WTC11 (cell line): ENCODE results near the gene ILF3. TPM values are rescaled to one million over a fixed set of nuclear protein-coding genes. Genes with fewer than 3 reads are reported as not detected.

Experiments used
- CREB1 ChIP-seq: sonication (generic); formaldehyde crosslinking; IDR thresholded peaks from 2 replicates; pipeline ENCODE4 v1.8.0; 2023; ENCODE audit warnings: mild to moderate bottlenecking, missing genetic modification reagents
- EMX1 ChIP-seq: fragments of 250-450 bp; sonication (Bioruptor Pico); IDR thresholded peaks from 2 replicates; pipeline ENCODE4 v1.8.0; 2021; ENCODE audit warnings: mild to moderate bottlenecking
- ESRRA ChIP-seq: sonication (generic); formaldehyde crosslinking; IDR thresholded peaks from 2 replicates; pipeline ENCODE4 v1.8.1; 2022; ENCODE audit warnings: mild to moderate bottlenecking, missing genetic modification reagents, borderline replicate concordance
- FOXJ3 ChIP-seq: sonication (generic); formaldehyde crosslinking; IDR thresholded peaks from 2 replicates; pipeline ENCODE4 v1.9.0; 2021; ENCODE audit warnings: missing genetic modification reagents, mild to moderate bottlenecking, borderline replicate concordance
- FOXK1 ChIP-seq: sonication (generic); formaldehyde crosslinking; IDR thresholded peaks from 2 replicates; pipeline ENCODE4 v1.8.0; 2022; ENCODE audit warnings: mild to moderate bottlenecking, moderate library complexity, missing genetic modification reagents
- GTF2I ChIP-seq: fragments of 250-450 bp; sonication (Bioruptor Pico); conservative IDR thresholded peaks from 2 replicates; pipeline ENCODE4 v1.4.0; 2021; ENCODE audit warnings: mild to moderate bottlenecking
- HMGA2 ChIP-seq: fragments of 250-450 bp; sonication (Bioruptor Pico); IDR thresholded peaks from 2 replicates; pipeline ENCODE4 v1.4.0; 2021; ENCODE audit warnings: mild to moderate bottlenecking, moderate library complexity
- JUN ChIP-seq: sonication (generic); formaldehyde crosslinking; IDR thresholded peaks from 2 replicates; pipeline ENCODE4 v1.8.0; 2023; ENCODE audit warnings: mild to moderate bottlenecking, missing genetic modification reagents
- MXD4 ChIP-seq: fragments of 250-450 bp; sonication (Bioruptor Pico); IDR thresholded peaks from 2 replicates; pipeline ENCODE4 v1.8.0; 2021; ENCODE audit warnings: mild to moderate bottlenecking, moderate library complexity, borderline replicate concordance
- SP1 ChIP-seq: sonication (generic); formaldehyde crosslinking; conservative IDR thresholded peaks from 2 replicates; pipeline ENCODE4 v1.8.1; 2022; ENCODE audit warnings: missing genetic modification reagents
- TEAD4 ChIP-seq: sonication (generic); formaldehyde crosslinking; IDR thresholded peaks from 2 replicates; pipeline ENCODE4 v1.8.0; 2022; ENCODE audit warnings: mild to moderate bottlenecking, missing genetic modification reagents
- ZNF121 ChIP-seq: sonication (generic); formaldehyde crosslinking; IDR thresholded peaks from 2 replicates; pipeline ENCODE4 v1.8.0; 2023; ENCODE audit warnings: missing genetic modification reagents
- ZNF219 ChIP-seq: sonication (generic); formaldehyde crosslinking; IDR thresholded peaks from 2 replicates; pipeline ENCODE4 v1.8.0; 2023; ENCODE audit warnings: missing genetic modification reagents, mild to moderate bottlenecking, borderline replicate concordance
- ZNF232 ChIP-seq: sonication (generic); formaldehyde crosslinking; IDR thresholded peaks from 2 replicates; pipeline ENCODE4 v1.8.0; 2022; ENCODE audit warnings: mild to moderate bottlenecking, missing genetic modification reagents
- ZNF263 ChIP-seq: sonication (generic); formaldehyde crosslinking; IDR thresholded peaks from 2 replicates; pipeline ENCODE4 v1.8.1; 2022; ENCODE audit warnings: low read depth, mild to moderate bottlenecking, moderate library complexity, missing genetic modification reagents
- ZNF396 ChIP-seq: fragments of 250-450 bp; sonication (Bioruptor Pico); IDR thresholded peaks from 2 replicates; pipeline ENCODE4 v1.8.0; 2021; ENCODE audit warnings: mild to moderate bottlenecking, moderate library complexity, borderline replicate concordance
- ZNF423 ChIP-seq: fragments of 250-450 bp; sonication (Bioruptor Pico); IDR thresholded peaks from 2 replicates; pipeline ENCODE4 v2.1.2; 2022; ENCODE audit warnings: mild to moderate bottlenecking, moderate library complexity
- total RNA-seq: library from RNA; stranded (reverse); gene quantifications from 3 replicates; pipeline ENCODE4 v1.2.3, GENCODE V29; 2021
- TF ChIP-seq, protein P1 (sequence below): sonication (generic); formaldehyde crosslinking; IDR thresholded peaks from 2 replicates; pipeline ENCODE4 v1.8.1; 2022; ENCODE audit warnings: low read depth, mild to moderate bottlenecking, moderate library complexity, missing genetic modification reagents, borderline replicate concordance
- TF ChIP-seq, protein P2 (sequence below): sonication (generic); formaldehyde crosslinking; IDR thresholded peaks from 2 replicates; pipeline ENCODE4 v1.8.1; 2022; ENCODE audit warnings: missing genetic modification reagents, borderline replicate concordance
- TF ChIP-seq, protein P3 (sequence below): sonication (generic); formaldehyde crosslinking; conservative IDR thresholded peaks from 2 replicates; pipeline ENCODE4 v1.8.1; 2023; ENCODE audit warnings: mild to moderate bottlenecking, low read depth, missing genetic modification reagents, moderate library complexity
- TF ChIP-seq, protein P4 (sequence below): sonication (generic); formaldehyde crosslinking; IDR thresholded peaks from 2 replicates; pipeline ENCODE4 v1.8.0; 2023; ENCODE audit warnings: missing genetic modification reagents
- TF ChIP-seq, protein P5 (sequence below): sonication (generic); formaldehyde crosslinking; IDR thresholded peaks from 2 replicates; pipeline ENCODE4 v1.8.1; 2022; ENCODE audit warnings: mild to moderate bottlenecking, missing genetic modification reagents, moderate library complexity, borderline replicate concordance
- TF ChIP-seq, protein P6 (sequence below): sonication (generic); formaldehyde crosslinking; IDR thresholded peaks from 2 replicates; pipeline ENCODE4 v1.8.1; 2022; ENCODE audit warnings: mild to moderate bottlenecking, moderate library complexity, missing genetic modification reagents
- TF ChIP-seq, protein P7 (sequence below): sonication (generic); formaldehyde crosslinking; IDR thresholded peaks from 2 replicates; pipeline ENCODE4 v1.8.1; 2023; ENCODE audit warnings: mild to moderate bottlenecking, missing genetic modification reagents
- TF ChIP-seq, protein P8 (sequence below): sonication (generic); formaldehyde crosslinking; IDR thresholded peaks from 2 replicates; pipeline ENCODE4 v1.8.0; 2022; ENCODE audit warnings: mild to moderate bottlenecking, missing genetic modification reagents

ILF3 gene
- total RNA-seq, 1 experiment from 2014 or later: 659 TPM

DNA sequence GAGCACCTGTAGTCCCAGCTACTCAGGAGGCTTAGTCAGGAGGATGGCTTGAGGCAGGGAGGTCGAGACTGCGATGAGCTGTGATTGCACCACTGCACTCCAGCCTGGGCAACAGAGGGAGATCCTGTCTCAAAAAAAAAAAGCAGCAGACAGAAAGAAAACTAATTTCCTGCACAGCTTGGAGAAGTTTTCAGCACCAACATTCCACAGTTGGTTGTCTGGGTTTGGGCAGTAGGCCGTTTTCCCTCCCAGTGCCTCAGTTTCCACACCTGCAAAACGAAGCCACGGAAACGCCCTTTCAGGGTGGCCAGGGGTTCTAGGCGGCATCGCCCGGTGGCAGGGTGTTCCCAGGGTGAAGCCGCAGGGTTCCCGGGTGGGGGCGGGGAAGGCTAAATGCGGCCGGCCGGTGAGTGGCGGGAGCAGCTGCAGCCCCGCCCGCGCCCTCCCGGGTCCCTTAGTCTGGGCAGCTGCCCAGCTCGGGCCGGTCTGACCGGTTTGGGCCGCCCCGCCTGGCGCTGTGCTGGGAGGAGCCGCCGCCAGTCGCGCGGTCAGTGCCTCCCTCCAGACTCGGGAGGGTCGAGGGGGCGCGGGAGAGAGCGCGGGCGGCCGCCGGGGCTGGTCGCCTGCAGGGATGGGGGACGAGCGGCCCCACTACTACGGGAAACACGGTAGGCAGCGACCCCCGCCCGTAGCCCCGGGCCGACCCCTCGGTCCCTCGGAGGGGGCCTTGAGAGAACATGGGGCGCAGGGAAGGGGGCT, 29.0 kb upstream of the ILF3 start, which contains the start of gene SLC44A2 (continued):
- TF ChIP-seq, protein P1, sequence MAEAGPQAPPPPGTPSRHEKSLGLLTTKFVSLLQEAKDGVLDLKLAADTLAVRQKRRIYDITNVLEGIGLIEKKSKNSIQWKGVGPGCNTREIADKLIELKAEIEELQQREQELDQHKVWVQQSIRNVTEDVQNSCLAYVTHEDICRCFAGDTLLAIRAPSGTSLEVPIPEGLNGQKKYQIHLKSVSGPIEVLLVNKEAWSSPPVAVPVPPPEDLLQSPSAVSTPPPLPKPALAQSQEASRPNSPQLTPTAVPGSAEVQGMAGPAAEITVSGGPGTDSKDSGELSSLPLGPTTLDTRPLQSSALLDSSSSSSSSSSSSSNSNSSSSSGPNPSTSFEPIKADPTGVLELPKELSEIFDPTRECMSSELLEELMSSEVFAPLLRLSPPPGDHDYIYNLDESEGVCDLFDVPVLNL (CRISPR knock-in tag): peak; percentile 81
- TF ChIP-seq MXD4 (CRISPR knock-in tag) (no peak), ZNF232 (CRISPR knock-in tag) (peak; percentile 62; the same call in 1 of the 2 replicates), FOXJ3 (no peak), HMGA2 (CRISPR knock-in tag) (no peak), ZNF219 (CRISPR knock-in tag) (no peak), ZNF263 (CRISPR knock-in tag) (0 out of 2 replicates have a peak, but pooled peaks have one; percentile 55), FOXK1 (CRISPR knock-in tag) (peak; percentile 70), EMX1 (CRISPR knock-in tag) (peak; percentile 63; the same call in 1 of the 2 replicates), ZNF423 (CRISPR knock-in tag) (peak; percentile 92), GTF2I (CRISPR knock-in tag) (0 out of 2 replicates have a peak, but pooled peaks have one; percentile 59), ZNF396 (no peak), JUN (0 out of 2 replicates have a peak, but pooled peaks have one; percentile 52), ESRRA (CRISPR knock-in tag) (peak; percentile 80; the same call in 1 of the 2 replicates), CREB1 (CRISPR knock-in tag) (no peak), SP1 (CRISPR knock-in tag) (peak; percentile 91), ZNF121 (CRISPR knock-in tag) (peak; percentile 99), TEAD4 (peak; percentile 44; the same call in 1 of the 2 replicates)
- TF ChIP-seq, protein P2, sequence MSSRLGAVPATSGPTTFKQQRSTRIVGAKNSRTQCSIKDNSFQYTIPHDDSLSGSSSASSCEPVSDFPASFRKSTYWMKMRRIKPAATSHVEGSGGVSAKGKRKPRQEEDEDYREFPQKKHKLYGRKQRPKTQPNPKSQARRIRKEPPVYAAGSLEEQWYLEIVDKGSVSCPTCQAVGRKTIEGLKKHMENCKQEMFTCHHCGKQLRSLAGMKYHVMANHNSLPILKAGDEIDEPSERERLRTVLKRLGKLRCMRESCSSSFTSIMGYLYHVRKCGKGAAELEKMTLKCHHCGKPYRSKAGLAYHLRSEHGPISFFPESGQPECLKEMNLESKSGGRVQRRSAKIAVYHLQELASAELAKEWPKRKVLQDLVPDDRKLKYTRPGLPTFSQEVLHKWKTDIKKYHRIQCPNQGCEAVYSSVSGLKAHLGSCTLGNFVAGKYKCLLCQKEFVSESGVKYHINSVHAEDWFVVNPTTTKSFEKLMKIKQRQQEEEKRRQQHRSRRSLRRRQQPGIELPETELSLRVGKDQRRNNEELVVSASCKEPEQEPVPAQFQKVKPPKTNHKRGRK (CRISPR knock-in tag): no peak
- TF ChIP-seq, protein P3, sequence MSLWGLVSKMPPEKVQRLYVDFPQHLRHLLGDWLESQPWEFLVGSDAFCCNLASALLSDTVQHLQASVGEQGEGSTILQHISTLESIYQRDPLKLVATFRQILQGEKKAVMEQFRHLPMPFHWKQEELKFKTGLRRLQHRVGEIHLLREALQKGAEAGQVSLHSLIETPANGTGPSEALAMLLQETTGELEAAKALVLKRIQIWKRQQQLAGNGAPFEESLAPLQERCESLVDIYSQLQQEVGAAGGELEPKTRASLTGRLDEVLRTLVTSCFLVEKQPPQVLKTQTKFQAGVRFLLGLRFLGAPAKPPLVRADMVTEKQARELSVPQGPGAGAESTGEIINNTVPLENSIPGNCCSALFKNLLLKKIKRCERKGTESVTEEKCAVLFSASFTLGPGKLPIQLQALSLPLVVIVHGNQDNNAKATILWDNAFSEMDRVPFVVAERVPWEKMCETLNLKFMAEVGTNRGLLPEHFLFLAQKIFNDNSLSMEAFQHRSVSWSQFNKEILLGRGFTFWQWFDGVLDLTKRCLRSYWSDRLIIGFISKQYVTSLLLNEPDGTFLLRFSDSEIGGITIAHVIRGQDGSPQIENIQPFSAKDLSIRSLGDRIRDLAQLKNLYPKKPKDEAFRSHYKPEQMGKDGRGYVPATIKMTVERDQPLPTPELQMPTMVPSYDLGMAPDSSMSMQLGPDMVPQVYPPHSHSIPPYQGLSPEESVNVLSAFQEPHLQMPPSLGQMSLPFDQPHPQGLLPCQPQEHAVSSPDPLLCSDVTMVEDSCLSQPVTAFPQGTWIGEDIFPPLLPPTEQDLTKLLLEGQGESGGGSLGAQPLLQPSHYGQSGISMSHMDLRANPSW (CRISPR knock-in tag): no peak
- TF ChIP-seq, protein P4, sequence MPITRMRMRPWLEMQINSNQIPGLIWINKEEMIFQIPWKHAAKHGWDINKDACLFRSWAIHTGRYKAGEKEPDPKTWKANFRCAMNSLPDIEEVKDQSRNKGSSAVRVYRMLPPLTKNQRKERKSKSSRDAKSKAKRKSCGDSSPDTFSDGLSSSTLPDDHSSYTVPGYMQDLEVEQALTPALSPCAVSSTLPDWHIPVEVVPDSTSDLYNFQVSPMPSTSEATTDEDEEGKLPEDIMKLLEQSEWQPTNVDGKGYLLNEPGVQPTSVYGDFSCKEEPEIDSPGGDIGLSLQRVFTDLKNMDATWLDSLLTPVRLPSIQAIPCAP: no peak
- TF ChIP-seq, protein P5, sequence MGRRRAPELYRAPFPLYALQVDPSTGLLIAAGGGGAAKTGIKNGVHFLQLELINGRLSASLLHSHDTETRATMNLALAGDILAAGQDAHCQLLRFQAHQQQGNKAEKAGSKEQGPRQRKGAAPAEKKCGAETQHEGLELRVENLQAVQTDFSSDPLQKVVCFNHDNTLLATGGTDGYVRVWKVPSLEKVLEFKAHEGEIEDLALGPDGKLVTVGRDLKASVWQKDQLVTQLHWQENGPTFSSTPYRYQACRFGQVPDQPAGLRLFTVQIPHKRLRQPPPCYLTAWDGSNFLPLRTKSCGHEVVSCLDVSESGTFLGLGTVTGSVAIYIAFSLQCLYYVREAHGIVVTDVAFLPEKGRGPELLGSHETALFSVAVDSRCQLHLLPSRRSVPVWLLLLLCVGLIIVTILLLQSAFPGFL (CRISPR knock-in tag): no peak
- TF ChIP-seq, protein P6, sequence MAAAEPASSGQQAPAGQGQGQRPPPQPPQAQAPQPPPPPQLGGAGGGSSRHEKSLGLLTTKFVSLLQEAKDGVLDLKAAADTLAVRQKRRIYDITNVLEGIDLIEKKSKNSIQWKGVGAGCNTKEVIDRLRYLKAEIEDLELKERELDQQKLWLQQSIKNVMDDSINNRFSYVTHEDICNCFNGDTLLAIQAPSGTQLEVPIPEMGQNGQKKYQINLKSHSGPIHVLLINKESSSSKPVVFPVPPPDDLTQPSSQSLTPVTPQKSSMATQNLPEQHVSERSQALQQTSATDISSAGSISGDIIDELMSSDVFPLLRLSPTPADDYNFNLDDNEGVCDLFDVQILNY (CRISPR knock-in tag): peak; percentile 96
- TF ChIP-seq, protein P7, sequence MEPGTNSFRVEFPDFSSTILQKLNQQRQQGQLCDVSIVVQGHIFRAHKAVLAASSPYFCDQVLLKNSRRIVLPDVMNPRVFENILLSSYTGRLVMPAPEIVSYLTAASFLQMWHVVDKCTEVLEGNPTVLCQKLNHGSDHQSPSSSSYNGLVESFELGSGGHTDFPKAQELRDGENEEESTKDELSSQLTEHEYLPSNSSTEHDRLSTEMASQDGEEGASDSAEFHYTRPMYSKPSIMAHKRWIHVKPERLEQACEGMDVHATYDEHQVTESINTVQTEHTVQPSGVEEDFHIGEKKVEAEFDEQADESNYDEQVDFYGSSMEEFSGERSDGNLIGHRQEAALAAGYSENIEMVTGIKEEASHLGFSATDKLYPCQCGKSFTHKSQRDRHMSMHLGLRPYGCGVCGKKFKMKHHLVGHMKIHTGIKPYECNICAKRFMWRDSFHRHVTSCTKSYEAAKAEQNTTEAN (CRISPR knock-in tag): peak; percentile 88
- TF ChIP-seq, protein P8, sequence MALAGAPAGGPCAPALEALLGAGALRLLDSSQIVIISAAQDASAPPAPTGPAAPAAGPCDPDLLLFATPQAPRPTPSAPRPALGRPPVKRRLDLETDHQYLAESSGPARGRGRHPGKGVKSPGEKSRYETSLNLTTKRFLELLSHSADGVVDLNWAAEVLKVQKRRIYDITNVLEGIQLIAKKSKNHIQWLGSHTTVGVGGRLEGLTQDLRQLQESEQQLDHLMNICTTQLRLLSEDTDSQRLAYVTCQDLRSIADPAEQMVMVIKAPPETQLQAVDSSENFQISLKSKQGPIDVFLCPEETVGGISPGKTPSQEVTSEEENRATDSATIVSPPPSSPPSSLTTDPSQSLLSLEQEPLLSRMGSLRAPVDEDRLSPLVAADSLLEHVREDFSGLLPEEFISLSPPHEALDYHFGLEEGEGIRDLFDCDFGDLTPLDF (CRISPR knock-in tag): peak; percentile 68; the same call in 1 of the 2 replicates
